IPS-15b (cell line): ENCODE results near the gene CCDC159.
A peak's percentile ranks its signal among the peaks of the same experiment; 100 is the strongest.
"Not testable (repeated sequence)": the region's sequence is repeated elsewhere in the genome, so short reads cannot be mapped to it uniquely, and the experiment has no call there.

ENCODE experiments used
- H3K27me3 ChIP-seq: one replicate; pipeline ENCODE4 v1.6.1; 2013; ENCODE audit warnings: low read length; ENCODE audit not compliant: control insufficient read depth, insufficient read depth
- H3K36me3 ChIP-seq: one replicate; pipeline ENCODE4 v1.6.1; 2013; ENCODE audit warnings: low read length; ENCODE audit not compliant: control insufficient read depth, insufficient read depth
- H3K4me1 ChIP-seq: one replicate; pipeline ENCODE4 v1.6.1; 2013; ENCODE audit warnings: mild to moderate bottlenecking, low read length; ENCODE audit not compliant: control insufficient read depth, insufficient read depth
- H3K4me3 ChIP-seq: one replicate; pipeline ENCODE4 v1.5.1; 2013; ENCODE audit warnings: low read depth, low read length
- H3K9ac ChIP-seq: one replicate; pipeline ENCODE4 v1.6.1; 2013; ENCODE audit warnings: low read depth, mild to moderate bottlenecking, low read length
- H3K9me3 ChIP-seq: one replicate; pipeline ENCODE4 v1.6.1; 2013; ENCODE audit warnings: mild to moderate bottlenecking, low read length; ENCODE audit not compliant: control insufficient read depth, insufficient read depth

Gene CCDC159

DNA sequence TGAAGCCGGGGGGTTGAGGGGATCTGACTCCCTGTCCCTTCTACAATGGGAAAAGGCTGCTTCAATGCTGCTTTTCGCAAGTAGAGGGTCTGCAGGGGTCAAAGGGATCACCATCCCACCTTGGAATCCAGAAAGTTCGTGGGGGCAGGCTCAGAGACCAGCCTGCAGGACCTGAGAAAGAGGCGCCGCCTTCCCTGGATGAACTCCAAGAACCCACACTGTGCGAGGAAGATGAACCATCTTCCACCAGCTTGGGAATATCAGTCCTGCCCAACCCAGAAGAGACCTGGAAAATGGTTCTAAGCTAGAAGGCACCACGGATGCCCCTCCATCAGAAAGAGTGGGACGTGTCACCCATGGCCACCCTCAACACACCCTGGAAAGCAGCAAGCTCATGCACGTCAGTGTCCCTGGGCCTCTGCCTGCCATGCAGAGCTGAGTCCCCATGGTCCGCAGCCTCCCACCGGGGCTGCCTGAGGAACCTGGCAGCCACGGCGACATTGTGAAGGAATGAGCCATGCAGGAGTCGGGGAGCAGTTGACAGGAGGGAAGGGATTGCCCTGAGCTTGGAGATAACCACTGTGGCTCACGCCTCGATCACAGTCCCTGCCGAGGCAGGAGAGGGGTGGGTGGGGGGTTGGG lies 21.4 kb upstream of the CCDC159 start:
- peaks cover 4% of the 10 kb centered on the region for H3K4me1 ChIP-seq
- no peaks in the 10 kb centered on the region for H3K9me3 ChIP-seq
- no peak overlapping the region for H3K4me3 ChIP-seq
- H3K9ac ChIP-seq, result no peak overlapping the region
- no peaks in the 10 kb centered on the region for H3K36me3 ChIP-seq
- H3K27me3 ChIP-seq, result no peaks in the 10 kb centered on the region

DNA sequence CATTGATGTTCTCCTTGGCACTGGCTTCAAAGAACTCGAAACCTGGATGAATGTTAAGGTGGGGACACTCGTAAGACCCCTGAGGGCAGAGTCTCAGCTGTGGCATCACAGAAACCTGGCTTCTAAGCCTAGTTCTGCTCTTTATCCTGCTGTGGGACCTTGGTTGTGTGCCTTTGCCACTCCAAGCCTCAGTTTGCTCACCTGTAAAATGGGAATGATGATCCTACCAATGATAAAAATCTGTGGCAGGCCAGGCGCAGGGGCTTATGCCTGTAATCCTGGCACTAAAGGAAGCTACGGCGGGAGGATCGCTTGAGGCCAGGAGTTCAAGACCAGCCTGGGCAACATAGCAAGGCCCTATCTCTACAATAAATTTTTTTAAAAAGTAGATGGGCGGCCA lies 20.8 kb upstream of the CCDC159 start:
- no peak overlapping the region for H3K4me3 ChIP-seq
- H3K9ac ChIP-seq, result no peak overlapping the region
- no peaks in the 10 kb centered on the region for H3K9me3 ChIP-seq
- H3K4me1 ChIP-seq, result peaks cover 4% of the 10 kb centered on the region
- H3K27me3 ChIP-seq, result no peaks in the 10 kb centered on the region
- no peaks in the 10 kb centered on the region for H3K36me3 ChIP-seq

DNA sequence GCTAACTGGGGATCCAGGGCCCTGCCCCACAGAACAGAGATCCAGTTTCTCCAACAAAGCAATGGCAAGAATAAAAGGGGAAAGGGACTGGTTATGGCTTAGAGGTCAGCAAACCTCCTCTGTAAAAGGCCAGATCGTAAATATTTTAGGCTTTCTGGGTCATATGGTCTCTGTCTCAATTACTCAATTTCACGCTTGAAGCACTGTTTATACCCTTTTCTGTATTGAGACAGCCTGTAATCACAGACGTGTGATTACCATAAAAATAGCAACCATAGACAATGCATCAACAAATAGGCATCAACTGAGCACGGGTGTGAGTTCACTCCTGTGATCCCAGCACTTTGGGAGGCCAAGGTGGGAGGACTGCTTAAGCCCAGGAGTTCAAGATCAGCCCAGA lies 16.2 kb upstream of the CCDC159 start:
- no peaks in the 10 kb centered on the region for H3K4me1 ChIP-seq
- no peak overlapping the region for H3K9ac ChIP-seq
- H3K4me3 ChIP-seq, result no peak overlapping the region
- no peaks in the 10 kb centered on the region for H3K9me3 ChIP-seq
- no peaks in the 10 kb centered on the region for H3K27me3 ChIP-seq
- peaks cover 3% of the 10 kb centered on the region for H3K36me3 ChIP-seq

DNA sequence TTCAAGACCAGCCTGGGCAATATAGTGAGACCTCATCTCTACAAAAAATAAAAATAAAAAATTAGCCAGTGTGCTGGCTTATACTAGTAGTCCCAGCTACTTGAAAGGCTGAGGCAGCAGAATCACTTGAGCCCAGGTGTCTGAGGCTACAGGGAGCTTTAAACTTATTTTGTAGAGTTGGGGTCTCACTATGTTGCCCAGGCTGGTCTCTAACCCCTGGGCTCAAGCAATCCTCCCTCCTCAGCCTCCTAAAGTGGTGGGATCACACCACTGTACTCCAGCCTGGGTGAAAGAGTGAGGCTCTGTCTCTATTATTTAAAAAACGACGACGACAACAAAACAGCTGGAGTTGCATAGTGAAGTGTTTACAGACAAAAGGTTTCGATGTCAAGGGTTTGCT lies 14.8 kb upstream of the CCDC159 start:
- Histone ChIP-seq H3K36me3 (peaks cover 11% of the 10 kb centered on the region), H3K9me3 (no peaks in the 10 kb centered on the region), H3K9ac (no peak overlapping the region), H3K4me1 (no peaks in the 10 kb centered on the region), H3K4me3 (no peak overlapping the region), H3K27me3 (no peaks in the 10 kb centered on the region)

DNA sequence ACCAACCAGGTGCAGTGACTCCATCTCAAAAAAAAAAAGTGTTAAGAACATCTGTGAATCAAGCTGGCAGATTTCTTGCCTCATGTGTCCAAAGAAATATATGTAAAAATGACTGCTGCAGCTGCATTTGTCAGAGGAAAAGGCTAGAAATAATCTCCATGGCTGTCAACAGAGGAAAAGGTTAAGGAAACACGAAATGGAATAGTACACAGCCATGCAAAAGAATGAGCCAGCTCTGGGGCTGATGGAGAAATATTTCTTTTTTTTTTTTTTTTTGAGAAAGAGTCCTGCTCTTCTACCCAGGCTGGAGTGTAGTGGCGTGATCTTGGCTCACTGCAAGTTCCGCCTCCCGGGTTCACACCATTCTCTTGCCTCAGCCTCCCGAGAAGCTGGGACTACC lies 13.5 kb upstream of the CCDC159 start:
- H3K4me3 ChIP-seq, result no peak overlapping the region
- no peaks in the 10 kb centered on the region for H3K9me3 ChIP-seq
- H3K36me3 ChIP-seq, result peaks cover 12% of the 10 kb centered on the region
- no peaks in the 10 kb centered on the region for H3K27me3 ChIP-seq
- no peaks in the 10 kb centered on the region for H3K4me1 ChIP-seq
- H3K9ac ChIP-seq, result no peak overlapping the region

DNA sequence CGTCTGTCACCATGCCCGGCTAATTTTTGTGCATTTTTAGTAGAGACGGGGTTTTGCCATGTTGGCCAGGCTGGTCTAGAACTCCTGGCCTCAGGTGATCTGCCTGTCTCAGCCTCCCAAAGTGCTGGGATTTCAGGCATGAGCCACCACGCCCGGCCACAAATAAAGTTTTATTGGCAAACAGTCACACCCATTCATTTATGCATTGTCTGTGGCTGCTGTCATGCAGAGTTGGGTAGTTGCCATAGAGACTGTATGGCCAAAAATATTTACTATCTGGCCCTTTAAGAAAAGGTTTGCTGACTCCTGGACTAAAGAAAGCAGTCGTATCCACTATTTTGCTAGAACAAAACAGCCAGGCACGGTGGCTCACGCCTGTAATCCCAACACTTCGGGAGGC lies 12.5 kb upstream of the CCDC159 start:
- H3K4me3 ChIP-seq, H3K9me3 ChIP-seq, H3K9ac ChIP-seq, H3K27me3 ChIP-seq, H3K4me1 ChIP-seq: not testable (repeated sequence)
- peaks cover 12% of the 10 kb centered on the region for H3K36me3 ChIP-seq

DNA sequence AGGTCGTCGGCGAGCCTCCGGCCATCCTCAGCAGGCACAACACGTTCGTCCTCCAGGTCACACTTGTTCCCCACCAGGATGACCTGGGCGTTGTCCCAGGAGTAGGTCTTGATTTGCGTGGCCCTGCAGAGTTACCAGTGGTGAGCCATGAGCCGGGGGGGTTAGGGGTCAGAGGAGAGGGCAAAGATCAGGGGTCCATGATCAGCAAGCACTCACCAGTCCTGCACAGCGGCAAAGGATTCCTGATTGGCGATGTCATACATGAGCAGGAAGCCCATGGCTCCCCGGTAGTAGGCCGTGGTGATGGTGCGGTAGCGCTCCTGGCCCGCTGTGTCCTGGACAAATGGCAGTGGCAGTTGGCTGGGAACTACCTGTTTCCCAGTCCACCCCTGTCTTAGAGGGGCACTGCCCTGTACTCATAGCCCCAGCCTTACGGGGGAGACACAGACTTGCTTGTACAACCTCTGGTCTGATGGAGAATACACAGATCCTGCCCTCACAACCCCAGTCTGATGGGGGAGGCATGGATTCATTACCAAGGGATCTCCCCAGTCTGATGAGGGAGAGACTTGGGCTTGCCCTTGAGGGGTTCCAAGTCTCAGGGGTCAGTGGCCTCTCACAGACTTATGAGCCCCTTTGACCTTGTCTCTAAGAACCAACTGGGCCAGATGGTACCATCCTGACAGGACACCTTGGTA lies 10.7 kb upstream of the CCDC159 start:
- H3K9ac ChIP-seq, result no peak overlapping the region
- H3K36me3 ChIP-seq, result peaks cover 12% of the 10 kb centered on the region
- no peaks in the 10 kb centered on the region for H3K9me3 ChIP-seq
- H3K4me1 ChIP-seq, result no peaks in the 10 kb centered on the region
- no peaks in the 10 kb centered on the region for H3K27me3 ChIP-seq
- H3K4me3 ChIP-seq, result no peak overlapping the region

DNA sequence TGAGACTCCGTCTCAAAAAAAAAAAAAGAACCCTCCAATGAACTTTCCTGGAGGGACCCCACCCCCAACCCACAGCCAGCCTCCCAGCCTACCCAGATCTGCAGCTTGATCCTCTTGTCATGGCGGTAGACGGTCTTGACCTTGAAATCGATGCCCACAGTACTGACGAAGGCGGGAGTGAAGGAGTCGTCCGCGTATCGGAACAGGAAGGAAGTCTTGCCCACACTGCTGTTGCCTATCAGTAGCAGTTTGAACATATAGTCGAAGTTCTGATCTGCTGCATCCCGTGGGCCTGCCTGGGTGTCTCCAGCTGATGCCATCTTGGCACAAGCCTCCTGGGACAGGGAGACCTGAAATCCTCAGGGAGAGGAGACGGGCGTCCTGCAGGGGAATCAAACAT lies 9.2 kb upstream of the CCDC159 start:
- Histone ChIP-seq H3K9ac (no peak overlapping the region), H3K9me3 (no peaks in the 10 kb centered on the region), H3K4me1 (no peaks in the 10 kb centered on the region), H3K36me3 (peaks cover 12% of the 10 kb centered on the region), H3K4me3 (no peak overlapping the region), H3K27me3 (no peaks in the 10 kb centered on the region)

DNA sequence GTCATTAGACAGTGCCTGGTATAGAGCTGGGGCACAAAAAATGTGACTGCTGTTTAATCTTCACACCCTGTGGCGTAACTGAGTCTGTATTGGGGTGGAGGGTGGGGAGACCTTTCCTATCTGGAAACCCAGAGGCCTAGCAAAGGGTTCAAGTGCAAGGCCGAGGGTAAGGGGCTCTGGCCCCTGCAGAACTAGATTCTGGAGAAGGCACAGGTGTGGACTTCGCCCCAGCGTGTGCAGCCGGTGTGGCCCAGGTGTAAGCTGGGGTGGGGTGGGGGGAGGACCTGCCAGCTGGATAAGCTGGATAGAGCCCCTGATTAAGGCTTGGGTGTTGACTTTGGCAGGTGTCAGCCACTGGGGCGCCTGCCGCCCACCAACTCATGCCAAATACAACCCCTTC lies 8.2 kb upstream of the CCDC159 start:
- no peaks in the 10 kb centered on the region for H3K9me3 ChIP-seq
- H3K36me3 ChIP-seq, result peaks cover 12% of the 10 kb centered on the region
- H3K9ac ChIP-seq, result no peak overlapping the region
- H3K27me3 ChIP-seq, result no peaks in the 10 kb centered on the region
- no peak overlapping the region for H3K4me3 ChIP-seq
- H3K4me1 ChIP-seq, result no peaks in the 10 kb centered on the region

DNA sequence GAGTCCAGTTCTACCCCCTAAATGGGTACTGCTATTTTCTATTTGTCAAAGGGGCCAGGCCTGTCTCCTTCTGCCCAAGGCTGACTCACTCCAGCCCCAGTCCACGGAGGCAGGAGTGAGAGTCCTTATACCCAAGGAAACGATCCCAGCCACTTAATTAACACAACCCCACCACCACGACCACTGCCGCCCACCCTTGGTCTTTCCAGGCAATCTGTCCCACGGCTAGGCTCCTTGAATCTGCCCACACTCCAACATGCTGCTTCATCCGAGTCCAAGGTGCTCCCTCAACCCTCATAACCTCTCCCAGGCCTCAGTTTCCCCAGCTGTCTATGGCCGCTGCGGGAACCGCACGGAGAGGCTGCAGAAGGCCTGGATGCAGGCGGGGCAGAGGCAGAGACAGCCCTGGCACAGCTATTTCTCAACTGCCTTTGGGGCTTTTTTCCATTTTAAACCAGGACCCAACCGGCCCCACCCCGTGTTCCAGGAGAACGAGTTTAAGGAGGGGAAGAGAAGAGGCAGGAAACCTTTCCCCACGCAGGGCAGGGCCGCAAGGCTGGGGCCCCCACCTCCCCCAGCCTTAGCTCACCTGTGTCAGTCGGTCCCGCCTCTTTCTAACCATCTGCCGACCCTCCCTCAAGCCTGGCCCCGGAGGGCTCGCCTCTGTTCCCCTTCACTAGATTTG lies 7.6 kb upstream of the CCDC159 start:
- peak overlapping the region; percentile 64 for H3K4me3 ChIP-seq
- H3K27me3 ChIP-seq, result no peaks in the 10 kb centered on the region
- no peak overlapping the region for H3K9ac ChIP-seq
- H3K36me3 ChIP-seq, result peaks cover 12% of the 10 kb centered on the region
- H3K4me1 ChIP-seq, result no peaks in the 10 kb centered on the region
- H3K9me3 ChIP-seq, result no peaks in the 10 kb centered on the region

DNA sequence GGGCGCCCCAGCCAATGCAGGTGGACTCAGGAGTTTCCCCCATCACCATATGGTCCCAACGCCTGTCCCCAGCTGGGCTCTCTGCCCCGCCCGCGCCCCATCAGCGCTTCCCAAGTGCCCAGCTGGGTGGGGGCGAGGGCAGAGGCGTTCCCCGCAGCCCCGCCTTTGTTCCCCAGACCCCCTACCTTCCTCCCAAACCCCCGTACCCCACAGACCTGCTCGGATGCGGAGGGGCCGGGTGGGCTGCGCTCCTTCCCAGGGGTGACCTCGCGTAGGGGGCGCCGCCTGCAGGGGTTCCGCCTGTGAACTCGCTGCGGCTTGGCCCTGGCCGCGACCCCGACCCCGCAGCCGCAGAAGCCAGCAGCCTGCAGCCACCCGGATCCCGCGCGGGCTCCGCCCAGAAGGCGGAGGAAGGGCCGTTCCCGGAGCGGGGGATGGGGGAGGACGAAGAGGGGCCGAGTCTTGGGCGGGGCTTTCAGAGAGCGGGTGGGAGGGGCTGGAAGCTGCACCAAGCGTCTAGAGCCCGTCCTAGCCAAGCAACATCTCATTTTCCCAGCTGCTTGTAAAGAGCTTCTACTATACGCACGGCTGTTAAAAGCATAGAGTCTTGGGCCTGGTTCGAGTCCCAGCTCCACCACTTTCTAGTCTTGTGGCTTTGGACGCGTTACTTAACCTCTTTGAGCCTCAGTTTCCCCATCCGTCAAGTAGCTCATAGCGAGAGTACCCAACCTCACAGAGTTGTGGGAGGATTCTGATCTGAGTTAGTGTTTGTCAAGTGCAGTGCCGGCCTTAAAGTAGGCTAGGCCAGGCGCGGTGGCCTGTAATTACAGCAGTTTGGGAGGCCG lies 6.8 kb upstream of the CCDC159 start, which contains the start of gene RAB3D:
TSS of gene RAB3D (minus strand) at position 404 of the 845 bp plus-strand sequence. CDS start 2,258 bp downstream, outside the sequence.
- no peak within 1 kb of the TSS for H3K9ac ChIP-seq
- no peaks in the 10 kb centered on the region for H3K4me1 ChIP-seq
- H3K4me3 ChIP-seq, result peak within 1 kb of the TSS; percentile 64

More for the DNA sequence above, 6.8 kb upstream of the CCDC159 start, which contains the start of gene RAB3D:
- Histone ChIP-seq H3K27me3 (no peaks in the 10 kb centered on the region), H3K36me3 (peaks cover 10% of the 10 kb centered on the region), H3K9me3 (no peaks in the 10 kb centered on the region)
